Caco-2 (cell line): Measurements from ENCODE around the gene AP2A2. TPM values are rescaled to one million over a fixed set of nuclear protein-coding genes. Genes with fewer than 3 reads are reported as not detected.

Experiments used
- BruUV-seq: library from RNA; stranded (reverse); fragments of 400-500 nt; replicated peaks from 2 replicates; lab custom pipeline; 2021; lab: Mats Ljungman, UMichigan
- CTCF ChIA-PET: fragments of 300-600 bp; sonication (Branson Sonifier 250); formaldehyde crosslinking; loops from one replicate; lab custom pipeline; 2022; ENCODE audit warnings: antibody characterized with exemption; lab: Charles Lee
- POLR2A ChIA-PET: fragments of 300-600 bp; sonication (Branson Sonifier 250); formaldehyde crosslinking; loops from one replicate; lab custom pipeline; 2022; ENCODE audit warnings: antibody characterized with exemption; lab: Charles Lee
- DNase-seq, 2 experiments: peaks; one replicate each; pipeline versions ENCODE4 v3.0.0 to v3.0.0-alpha.2; 2020 to 2022
- H3K27me3 ChIP-seq: replicated peaks from 2 replicates; pipeline ENCODE4 v1.6.0; 2011; ENCODE audit warnings: low read length; ENCODE audit not compliant: control insufficient read depth, insufficient read depth
- H3K36me3 ChIP-seq: 2 replicates; pipeline ENCODE4 v1.5.1; 2011; ENCODE audit warnings: low read length; ENCODE audit not compliant: control insufficient read depth, insufficient read depth
- H3K4me1 ChIP-seq: fragments of 250-450 bp; sonication (Bioruptor Pico); 2 replicates; pipeline ENCODE4 v1.5.1; 2020; ENCODE audit warnings: mild to moderate bottlenecking
- H3K4me3 ChIP-seq: 2 replicates; pipeline ENCODE4 v1.5.1; 2011; ENCODE audit warnings: low read depth, mild to moderate bottlenecking, control low read depth, low read length
- H3K9me3 ChIP-seq: fragments of 250-450 bp; sonication (Bioruptor Pico); 2 replicates; pipeline ENCODE4 v1.5.1; 2020; ENCODE audit warnings: mild to moderate bottlenecking, moderate library complexity
- H3K27ac Mint-ChIP-seq: one replicate; pipeline ENCODE4 v1.8.0; 2022; ENCODE audit warnings: mixed read lengths; ENCODE audit not compliant: unreplicated experiment
- H3K27me3 Mint-ChIP-seq: one replicate; pipeline ENCODE4 v1.8.0; 2022; ENCODE audit warnings: mixed read lengths; ENCODE audit not compliant: insufficient read depth, unreplicated experiment
- H3K36me3 Mint-ChIP-seq: one replicate; pipeline ENCODE4 v1.8.0; 2022; ENCODE audit warnings: mild to moderate bottlenecking, mixed read lengths; ENCODE audit not compliant: insufficient read depth, unreplicated experiment
- H3K4me1 Mint-ChIP-seq: one replicate; pipeline ENCODE4 v1.8.0; 2022; ENCODE audit warnings: low read depth, mixed read lengths; ENCODE audit not compliant: unreplicated experiment
- H3K4me3 Mint-ChIP-seq: one replicate; pipeline ENCODE4 v1.8.0; 2022; ENCODE audit warnings: mild to moderate bottlenecking, moderate library complexity, mixed read lengths; ENCODE audit not compliant: unreplicated experiment
- H3K9me3 Mint-ChIP-seq: one replicate; pipeline ENCODE4 v1.8.0; 2022; ENCODE audit warnings: mixed read lengths; ENCODE audit not compliant: unreplicated experiment
- intact Hi-C: fragments of 100-400 bp; cut with micrococcal nuclease; formaldehyde crosslinking; loops from one replicate; pipeline ENCODE4 v1.10.0; 2022; ENCODE audit not compliant: unreplicated experiment
- total RNA-seq: library from RNA; stranded (reverse); gene quantifications from 2 replicates; pipeline ENCODE4 v1.2.3, GENCODE V29; 2022
- TF ChIP-seq, protein P1 (sequence below), 2 experiments: fragments of 200-600 bp in 1 of 2; IDR thresholded peaks; 1 replicate in 1 of 2; 2 replicates in 1 of 2; pipeline versions ENCODE4 v1.5.1 to v1.8.0; 2011 to 2022; ENCODE audit warnings: antibody characterized with exemption in 1 of 2, control low read depth in 1 of 2, inconsistent platforms in 1 of 2, low read depth in 1 of 2, low read length in 1 of 2, mild to moderate bottlenecking in 1 of 2, moderate library complexity in 1 of 2; ENCODE audit not compliant: insufficient read depth in 1 of 2, severe bottlenecking in 1 of 2, unreplicated experiment in 1 of 2

AP2A2 gene
- total RNA-seq, 1 experiment from 2014 or later, result 130 TPM

DNA sequence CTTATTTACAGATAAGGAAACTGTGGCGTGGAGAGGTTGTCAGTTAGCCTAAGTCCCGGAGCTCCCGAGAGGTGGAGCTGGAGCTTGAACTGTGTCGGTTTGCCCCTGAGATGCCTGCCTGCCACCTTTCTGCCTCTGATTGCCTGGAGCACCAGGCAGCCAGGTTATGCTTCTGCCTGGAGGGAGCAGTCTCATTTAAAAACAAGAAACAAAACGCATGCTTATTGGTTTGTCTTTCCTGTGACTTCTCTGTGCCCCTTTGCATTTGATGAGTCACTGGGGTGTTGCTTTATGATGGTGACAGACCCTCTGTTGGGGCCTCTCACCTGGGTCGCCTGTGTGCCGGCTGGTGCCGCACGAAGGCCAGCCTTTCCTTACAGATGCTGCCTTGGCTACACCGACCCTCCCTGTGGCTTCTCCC is 12.2 kb downstream of the AP2A2 start:
- TF ChIP-seq, protein P1, sequence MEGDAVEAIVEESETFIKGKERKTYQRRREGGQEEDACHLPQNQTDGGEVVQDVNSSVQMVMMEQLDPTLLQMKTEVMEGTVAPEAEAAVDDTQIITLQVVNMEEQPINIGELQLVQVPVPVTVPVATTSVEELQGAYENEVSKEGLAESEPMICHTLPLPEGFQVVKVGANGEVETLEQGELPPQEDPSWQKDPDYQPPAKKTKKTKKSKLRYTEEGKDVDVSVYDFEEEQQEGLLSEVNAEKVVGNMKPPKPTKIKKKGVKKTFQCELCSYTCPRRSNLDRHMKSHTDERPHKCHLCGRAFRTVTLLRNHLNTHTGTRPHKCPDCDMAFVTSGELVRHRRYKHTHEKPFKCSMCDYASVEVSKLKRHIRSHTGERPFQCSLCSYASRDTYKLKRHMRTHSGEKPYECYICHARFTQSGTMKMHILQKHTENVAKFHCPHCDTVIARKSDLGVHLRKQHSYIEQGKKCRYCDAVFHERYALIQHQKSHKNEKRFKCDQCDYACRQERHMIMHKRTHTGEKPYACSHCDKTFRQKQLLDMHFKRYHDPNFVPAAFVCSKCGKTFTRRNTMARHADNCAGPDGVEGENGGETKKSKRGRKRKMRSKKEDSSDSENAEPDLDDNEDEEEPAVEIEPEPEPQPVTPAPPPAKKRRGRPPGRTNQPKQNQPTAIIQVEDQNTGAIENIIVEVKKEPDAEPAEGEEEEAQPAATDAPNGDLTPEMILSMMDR (IDR thresholded peaks at IDR 0.05; ENCODE audit: insufficient read depth in 1 of 2, low read depth in 1 of 2, low read length in 1 of 2, severe bottlenecking in 1 of 2, unreplicated experiment in 1 of 2), result no peak
- Histone ChIP-seq H3K36me3 (no peaks in the 10 kb centered on the region), H3K27me3 (no peaks in the 10 kb centered on the region), H3K4me3 (no peak overlapping the region), H3K4me1 (peaks cover 49% of the 10 kb centered on the region), H3K9me3 (no peaks in the 10 kb centered on the region)
- POLR2A ChIA-PET, result no interaction called here
- Mint-ChIP-seq H3K4me3 (no peak overlapping the region), H3K27ac (no peak overlapping the region), H3K36me3 (peaks cover 43% of the 10 kb centered on the region), H3K9me3 (no peaks in the 10 kb centered on the region), H3K4me1 (peaks cover 37% of the 10 kb centered on the region), H3K27me3 (no peaks in the 10 kb centered on the region)
- no peak for DNase-seq
- intact Hi-C loops, result no loop called here
- CTCF ChIA-PET, result no interaction called here
- BruUV-seq, result no TSS peak

DNA sequence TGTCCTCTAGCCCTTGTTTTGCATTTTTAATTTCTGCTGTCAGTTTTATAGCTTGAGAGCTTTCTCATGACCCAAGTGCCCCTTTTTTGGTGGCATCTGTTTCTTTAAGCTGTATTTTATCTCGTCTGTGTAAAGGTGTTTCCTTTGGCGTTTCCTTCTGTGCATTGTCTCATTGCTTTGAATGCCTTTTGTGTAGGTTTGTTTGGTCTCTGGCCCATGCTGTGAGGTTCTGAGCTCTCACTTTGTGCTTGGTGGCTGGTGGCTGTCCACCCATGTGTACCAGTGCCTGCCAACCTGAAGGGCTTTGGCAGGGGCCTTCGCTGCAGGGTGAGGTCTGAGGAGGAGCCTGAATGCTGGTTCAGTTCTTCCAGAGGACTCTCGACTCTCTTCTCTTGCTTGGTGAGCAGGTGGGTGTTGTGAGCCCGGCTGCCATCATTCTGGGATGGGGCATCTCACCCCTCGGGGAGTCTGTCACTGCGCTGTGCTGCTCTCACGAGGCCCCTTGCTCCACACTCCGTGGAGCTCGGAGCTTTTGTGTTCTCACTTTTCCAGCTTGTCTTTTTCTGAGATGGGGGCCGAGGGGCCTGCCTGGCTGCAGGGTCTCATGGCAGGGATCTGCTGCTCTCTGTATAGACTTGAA is 14.9 kb downstream of the AP2A2 start:
- Mint-ChIP-seq H3K4me3 (no peak overlapping the region), H3K4me1 (peaks cover 57% of the 10 kb centered on the region), H3K9me3 (no peaks in the 10 kb centered on the region), H3K27ac (peak overlapping the region; percentile 77), H3K27me3 (no peaks in the 10 kb centered on the region), H3K36me3 (peaks cover 58% of the 10 kb centered on the region)
- POLR2A ChIA-PET, result interaction anchor here (0.6 kb wide), 1 partner anchor 30 kb away, joined by 3 read pairs; no protein-coding TSS in a partner anchor
- CTCF ChIA-PET, result interaction anchor here (0.6 to 1.1 kb wide), 2 partner anchors 11 to 534 kb away, joined by 3 read pairs; no protein-coding TSS in a partner anchor
- no peak for DNase-seq
- no peak overlapping the region for H3K4me3 ChIP-seq
- no peaks in the 10 kb centered on the region for H3K27me3 ChIP-seq
- TF ChIP-seq, protein P1 (IDR thresholded peaks at IDR 0.05; ENCODE audit: insufficient read depth in 1 of 2, low read depth in 1 of 2, low read length in 1 of 2, severe bottlenecking in 1 of 2, unreplicated experiment in 1 of 2), result no peak
- intact Hi-C loops, result no loop called here
- no peaks in the 10 kb centered on the region for H3K36me3 ChIP-seq
- H3K4me1 ChIP-seq, result peaks cover 52% of the 10 kb centered on the region
- no TSS peak for BruUV-seq
- H3K9me3 ChIP-seq, result no peaks in the 10 kb centered on the region

DNA sequence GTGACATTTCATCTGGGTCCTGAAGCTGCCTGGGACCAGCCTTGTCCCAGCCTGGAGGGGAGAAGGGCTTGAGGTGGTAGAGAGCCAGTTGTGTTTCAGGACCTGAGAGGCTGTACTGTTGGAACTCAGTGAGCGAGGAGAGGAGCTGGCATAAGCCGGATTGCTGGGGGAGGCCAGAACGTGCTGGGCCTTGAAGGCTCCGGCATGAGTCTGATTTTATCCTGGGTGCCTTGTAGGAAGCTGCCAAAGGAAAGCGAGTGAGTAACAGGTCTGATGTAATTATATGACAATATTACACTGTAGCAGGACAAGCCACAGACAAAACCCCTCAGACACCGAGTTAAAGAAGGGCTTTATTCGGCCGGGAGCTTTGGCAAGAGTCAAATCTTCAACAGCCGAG is 17.2 kb downstream of the AP2A2 start:
- Mint-ChIP-seq H3K27ac (peak overlapping the region; percentile 77), H3K9me3 (peaks cover 4% of the 10 kb centered on the region), H3K4me1 (peaks cover 61% of the 10 kb centered on the region), H3K4me3 (peak overlapping the region; percentile 56), H3K36me3 (peaks cover 80% of the 10 kb centered on the region), H3K27me3 (no peaks in the 10 kb centered on the region)
- Histone ChIP-seq H3K4me1 (peaks cover 49% of the 10 kb centered on the region), H3K9me3 (no peaks in the 10 kb centered on the region), H3K36me3 (peaks cover 3% of the 10 kb centered on the region), H3K27me3 (no peaks in the 10 kb centered on the region), H3K4me3 (no peak overlapping the region)
- ChIA-PET POLR2A (interaction anchor here (0.7 kb wide), 1 partner anchor 9 kb away, joined by 3 read pairs; no protein-coding TSS in a partner anchor), CTCF (interaction anchor here (1.1 kb wide), 1 partner anchor 9 kb away, joined by 4 read pairs; no protein-coding TSS in a partner anchor)
- TF ChIP-seq, protein P1 (IDR thresholded peaks at IDR 0.05; ENCODE audit: insufficient read depth in 1 of 2, low read depth in 1 of 2, low read length in 1 of 2, severe bottlenecking in 1 of 2, unreplicated experiment in 1 of 2), result no peak
- DNase-seq, result no peak
- intact Hi-C loops, result loop anchor here (1.0 kb wide), 1 partner anchor 9 kb away; no protein-coding TSS in a partner anchor
- BruUV-seq, result no TSS peak
